MG63 (cell line): Measurements from ENCODE around the gene ERAL1. TPM values are rescaled to one million over a fixed set of nuclear protein-coding genes. Genes with fewer than 3 reads are reported as not detected.
"Not testable (repeated sequence)": the region's sequence is repeated elsewhere in the genome, so short reads cannot be mapped to it uniquely, and the experiment has no call there.

ENCODE experiments used
- DNase-seq: peaks from one replicate; pipeline ENCODE4 v3.0.0-alpha.2; 2020
- H3K27me3 ChIP-seq: fragments of 250-450 bp; sonication (Bioruptor Pico); 2 replicates; pipeline ENCODE4 v1.5.1; 2020; ENCODE audit warnings: mild to moderate bottlenecking, moderate library complexity
- H3K36me3 ChIP-seq: fragments of 250-450 bp; sonication (Bioruptor Pico); 2 replicates; pipeline ENCODE4 v1.5.1; 2020; ENCODE audit warnings: mild to moderate bottlenecking, moderate library complexity
- H3K4me3 ChIP-seq: fragments of 250-450 bp; sonication (Bioruptor Pico); 2 replicates; pipeline ENCODE4 v1.5.1; 2020; ENCODE audit warnings: mild to moderate bottlenecking, moderate library complexity
- H3K9me3 ChIP-seq: fragments of 250-450 bp; sonication (Bioruptor Pico); 2 replicates; pipeline ENCODE4 v1.5.1; 2020; ENCODE audit warnings: mild to moderate bottlenecking, moderate library complexity
- total RNA-seq: library from RNA; depleted of rRNA; stranded (reverse); fragments of >200 nt; shearing (Covaris generic); gene quantifications from 2 replicates; pipeline ENCODE4 v1.2.3, GENCODE V29; 2014; ENCODE audit warnings: low replicate concordance

Gene ERAL1
- total RNA-seq, 1 experiment from 2014 or later = 60.8 TPM

GRCh38 chr17:28864991-28865849 lies 10.4 kb downstream of the ERAL1 start:
- H3K27me3 ChIP-seq = no peaks in the 10 kb centered on the region
- no peak for DNase-seq
- H3K36me3 ChIP-seq = peaks cover 8% of the 10 kb centered on the region

GRCh38 chr17:28865946-28866752 lies 11.3 kb downstream of the ERAL1 start:
- Histone ChIP-seq H3K36me3 (peaks cover 2% of the 10 kb centered on the region; the same call in 1 of the 2 replicates), H3K4me3 (no peak overlapping the region), H3K9me3 (no peaks in the 10 kb centered on the region), H3K27me3 (no peaks in the 10 kb centered on the region)
- DNase-seq = no peak

More at GRCh38 chr17:28864991-28865849, 10.4 kb downstream of the ERAL1 start:
- H3K9me3 ChIP-seq = no peaks in the 10 kb centered on the region
- no peak overlapping the region for H3K4me3 ChIP-seq

DNA sequence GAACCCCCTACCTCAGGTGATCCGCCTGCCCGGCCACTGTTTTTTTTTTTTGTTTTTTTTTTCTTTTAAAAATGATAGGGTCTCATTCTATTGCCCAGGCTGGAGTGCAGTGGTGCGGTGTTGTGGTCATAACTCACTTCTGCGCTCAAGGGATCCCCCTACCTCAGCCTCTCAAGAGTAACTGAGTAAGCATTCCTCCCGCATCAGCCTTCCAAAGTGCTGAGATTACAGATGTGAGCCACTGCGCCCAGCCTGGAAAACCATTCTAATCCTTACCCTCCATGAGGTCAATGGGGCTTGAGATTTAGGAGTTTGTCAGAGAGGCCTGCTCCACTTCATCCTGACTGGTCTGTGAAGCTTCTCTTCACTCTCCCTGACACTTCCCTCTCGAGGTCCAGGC lies 12.5 kb downstream of the ERAL1 start:
- Histone ChIP-seq H3K9me3 (no peaks in the 10 kb centered on the region), H3K36me3 (no peaks in the 10 kb centered on the region), H3K27me3 (no peaks in the 10 kb centered on the region), H3K4me3 (no peak overlapping the region)
- DNase-seq = no peak

DNA sequence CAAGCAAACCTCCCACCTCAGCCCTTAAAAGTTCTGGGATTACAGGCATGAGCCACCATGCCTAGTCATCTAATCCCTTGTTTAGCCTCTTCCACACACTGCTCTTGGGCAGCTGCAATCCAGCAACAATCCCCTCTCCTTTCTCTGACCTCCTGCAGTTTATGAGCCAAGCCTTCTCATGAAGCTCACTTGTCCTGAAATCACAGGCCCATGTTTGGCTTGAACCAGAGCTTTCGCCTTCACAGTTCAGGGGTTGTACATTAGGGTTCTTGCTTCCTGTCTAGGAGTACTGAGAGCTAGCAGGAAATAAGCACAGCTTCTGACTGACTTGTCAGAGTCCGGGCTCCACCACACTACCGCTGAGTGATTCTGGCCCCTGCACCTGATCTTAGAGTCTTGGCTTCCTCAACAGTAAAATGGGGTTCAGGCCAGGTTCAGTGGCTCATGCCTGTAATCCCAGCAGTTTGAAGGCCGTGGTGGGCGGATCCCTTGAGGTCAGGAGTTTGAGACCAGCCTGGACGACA lies 16.3 kb downstream of the ERAL1 start:
- Histone ChIP-seq H3K4me3 (no peak overlapping the region), H3K27me3 (no peaks in the 10 kb centered on the region), H3K36me3 (no peaks in the 10 kb centered on the region), H3K9me3 (no peaks in the 10 kb centered on the region)
- DNase-seq = no peak

- H3K27me3 ChIP-seq = no peaks in the 10 kb centered on the region
- H3K9me3 ChIP-seq = no peaks in the 10 kb centered on the region
- peaks cover 5% of the 10 kb centered on the region; the same call in 1 of the 2 replicates for H3K36me3 ChIP-seq
- no peak for DNase-seq
- H3K4me3 ChIP-seq = no peak overlapping the region
Measured at GRCh38 chr17:28873839-28874238, 19.0 kb downstream of the ERAL1 start.

DNA sequence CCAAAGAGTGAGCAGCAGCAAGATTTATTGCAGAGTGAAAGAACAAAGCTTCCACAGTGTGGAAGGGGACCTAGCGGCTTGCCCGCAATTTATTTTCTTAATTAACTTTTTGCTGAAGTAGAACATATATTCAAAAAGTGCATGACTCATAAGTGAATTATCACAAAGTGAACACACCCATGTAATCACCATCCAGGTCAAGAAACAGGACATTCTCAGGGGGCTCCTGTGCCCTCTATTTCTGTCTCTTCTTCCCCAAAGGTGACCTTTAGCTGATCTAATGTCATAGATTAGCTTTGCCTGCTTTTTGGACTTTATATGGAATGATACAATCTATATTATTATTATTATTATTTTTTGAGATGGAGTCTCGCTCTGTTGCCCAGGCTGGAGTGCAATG lies 19.9 kb downstream of the ERAL1 start:
- no peaks in the 10 kb centered on the region for H3K27me3 ChIP-seq
- peaks cover 5% of the 10 kb centered on the region; the same call in 1 of the 2 replicates for H3K36me3 ChIP-seq
- H3K4me3 ChIP-seq = no peak overlapping the region
- no peaks in the 10 kb centered on the region for H3K9me3 ChIP-seq
- no peak for DNase-seq

DNA sequence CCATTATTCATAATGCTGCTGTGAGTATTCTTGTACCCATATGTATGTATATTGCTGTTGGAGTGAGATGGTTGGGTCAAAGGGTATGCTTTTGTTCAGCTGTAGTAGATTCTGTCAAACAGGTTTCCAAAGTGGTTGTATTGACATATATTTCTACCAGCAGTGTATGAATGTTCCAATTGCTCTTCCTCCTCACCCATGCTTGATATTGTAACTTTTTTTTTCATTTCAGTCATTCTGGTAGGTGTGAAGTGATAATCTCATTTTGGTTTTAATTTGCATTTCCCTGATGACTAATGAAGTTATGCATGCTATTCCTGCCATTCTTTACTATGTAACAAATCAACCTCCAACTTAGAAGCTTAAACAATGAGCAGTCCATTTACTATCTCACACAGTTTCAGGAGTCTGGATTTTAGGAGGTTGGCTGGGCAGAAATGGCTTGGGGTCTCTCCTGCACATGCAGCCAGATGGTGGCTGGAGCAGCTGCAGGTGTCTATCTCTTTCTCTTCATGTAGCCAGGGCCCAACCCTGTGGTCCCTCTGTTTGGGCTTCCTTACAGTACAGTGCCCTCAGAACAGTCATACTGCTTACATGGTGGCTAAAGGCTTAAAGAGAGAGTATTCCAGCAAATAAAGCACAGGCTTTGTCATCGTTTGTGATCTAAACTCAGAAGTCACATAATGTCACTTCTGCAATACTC lies 21.2 kb downstream of the ERAL1 start:
- no peaks in the 10 kb centered on the region for H3K9me3 ChIP-seq
- H3K4me3 ChIP-seq = no peak overlapping the region
- no peak for DNase-seq
- H3K36me3 ChIP-seq = peaks cover 16% of the 10 kb centered on the region
- no peaks in the 10 kb centered on the region for H3K27me3 ChIP-seq

- DNase-seq, H3K4me3 ChIP-seq, H3K9me3 ChIP-seq, H3K27me3 ChIP-seq: not testable (repeated sequence)
- peaks cover 26% of the 10 kb centered on the region for H3K36me3 ChIP-seq
Measured at GRCh38 chr17:28877150-28877711, 22.4 kb downstream of the ERAL1 start.

GRCh38 chr17:28878158-28878910 lies 23.5 kb downstream of the ERAL1 start:
- Histone ChIP-seq H3K36me3 (peaks cover 30% of the 10 kb centered on the region), H3K9me3 (no peaks in the 10 kb centered on the region), H3K27me3 (no peaks in the 10 kb centered on the region), H3K4me3 (no peak overlapping the region)
- DNase-seq = no peak

DNA sequence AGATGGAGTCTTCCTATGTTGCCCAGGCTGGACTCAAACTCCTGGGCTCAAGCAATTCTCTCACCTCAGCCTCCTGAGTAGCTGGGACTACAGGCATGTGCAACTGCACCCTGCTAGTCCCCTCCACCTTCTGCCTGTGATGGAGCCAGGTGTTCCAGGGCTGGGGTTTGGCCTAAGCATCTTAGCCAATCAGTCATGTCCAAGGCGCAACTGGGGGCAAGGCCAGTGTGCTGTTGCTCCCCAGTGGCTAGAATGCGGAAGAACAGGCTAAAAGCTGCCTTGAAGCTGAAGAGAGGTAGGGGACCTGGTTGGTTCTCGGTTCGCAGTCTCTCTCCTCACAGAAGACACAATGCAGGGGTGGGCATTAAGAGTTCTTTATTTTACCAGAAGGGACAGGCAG lies 24.2 kb downstream of the ERAL1 start:
- DNase-seq = peak; percentile 20

DNA sequence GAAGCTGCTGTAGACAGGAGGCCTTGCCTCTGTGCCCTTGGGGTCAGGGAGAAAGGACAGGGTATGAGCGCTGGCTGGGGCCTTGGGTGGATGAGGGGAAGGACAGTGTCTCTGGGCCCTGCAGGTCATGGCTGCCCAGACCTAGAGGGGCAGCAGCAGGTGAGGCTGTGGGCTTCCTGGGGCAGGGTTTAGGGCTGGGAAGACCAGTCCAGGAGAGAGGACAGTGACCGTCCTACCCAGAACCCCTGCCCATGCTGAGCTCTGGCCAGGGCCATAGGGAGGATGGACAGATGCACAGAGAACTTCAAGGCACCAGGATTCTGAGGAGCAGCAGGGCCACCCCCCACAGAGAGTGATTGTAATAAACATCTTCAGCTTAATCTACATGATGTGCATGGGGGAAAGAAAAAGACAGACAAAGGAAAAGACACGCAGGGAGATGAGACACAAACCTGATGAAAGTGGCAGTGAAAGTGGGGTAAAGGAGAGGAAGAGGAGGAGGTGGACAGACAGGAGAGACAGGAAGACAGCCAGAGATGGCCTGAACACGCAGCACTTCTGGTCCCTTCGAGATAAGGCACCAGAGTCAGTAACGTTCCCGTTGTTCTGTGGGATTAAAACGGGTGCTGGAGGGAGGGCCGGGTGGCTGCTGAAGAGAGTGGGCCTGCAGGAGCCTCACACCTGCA lies 25.2 kb downstream of the ERAL1 start:
- no peaks in the 10 kb centered on the region for H3K9me3 ChIP-seq
- DNase-seq = no peak
- H3K4me3 ChIP-seq = no peak overlapping the region
- H3K27me3 ChIP-seq = no peaks in the 10 kb centered on the region
- peaks cover 31% of the 10 kb centered on the region for H3K36me3 ChIP-seq

More for the DNA sequence above, 24.2 kb downstream of the ERAL1 start:
- no peak overlapping the region for H3K4me3 ChIP-seq
- no peaks in the 10 kb centered on the region for H3K9me3 ChIP-seq
- peaks cover 30% of the 10 kb centered on the region for H3K36me3 ChIP-seq
- H3K27me3 ChIP-seq = no peaks in the 10 kb centered on the region

DNA sequence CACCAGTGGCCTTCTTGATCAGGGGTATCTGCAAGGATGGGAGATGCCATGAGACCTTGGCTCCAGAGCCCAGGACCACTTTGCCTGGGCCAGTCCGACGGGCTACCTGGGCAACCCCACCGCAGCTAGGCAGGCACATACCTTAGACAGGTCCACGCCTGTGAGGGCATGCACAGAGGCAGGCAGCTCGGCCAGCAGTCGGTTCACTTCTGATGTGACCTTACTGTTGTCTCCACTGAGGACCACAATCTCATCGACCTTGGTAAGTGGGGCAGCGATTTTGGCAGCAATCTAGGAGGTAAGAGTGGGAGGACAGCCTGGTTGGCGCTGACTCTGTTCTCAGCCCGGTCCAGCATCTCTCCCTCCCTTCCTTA lies 25.7 kb downstream of the ERAL1 start:
- H3K36me3 ChIP-seq = peaks cover 33% of the 10 kb centered on the region
- H3K9me3 ChIP-seq = no peaks in the 10 kb centered on the region
- no peak overlapping the region for H3K4me3 ChIP-seq
- no peaks in the 10 kb centered on the region for H3K27me3 ChIP-seq
- no peak for DNase-seq

- DNase-seq = no peak
Measured at GRCh38 chr17:28881533-28882056, 26.8 kb downstream of the ERAL1 start.

DNA sequence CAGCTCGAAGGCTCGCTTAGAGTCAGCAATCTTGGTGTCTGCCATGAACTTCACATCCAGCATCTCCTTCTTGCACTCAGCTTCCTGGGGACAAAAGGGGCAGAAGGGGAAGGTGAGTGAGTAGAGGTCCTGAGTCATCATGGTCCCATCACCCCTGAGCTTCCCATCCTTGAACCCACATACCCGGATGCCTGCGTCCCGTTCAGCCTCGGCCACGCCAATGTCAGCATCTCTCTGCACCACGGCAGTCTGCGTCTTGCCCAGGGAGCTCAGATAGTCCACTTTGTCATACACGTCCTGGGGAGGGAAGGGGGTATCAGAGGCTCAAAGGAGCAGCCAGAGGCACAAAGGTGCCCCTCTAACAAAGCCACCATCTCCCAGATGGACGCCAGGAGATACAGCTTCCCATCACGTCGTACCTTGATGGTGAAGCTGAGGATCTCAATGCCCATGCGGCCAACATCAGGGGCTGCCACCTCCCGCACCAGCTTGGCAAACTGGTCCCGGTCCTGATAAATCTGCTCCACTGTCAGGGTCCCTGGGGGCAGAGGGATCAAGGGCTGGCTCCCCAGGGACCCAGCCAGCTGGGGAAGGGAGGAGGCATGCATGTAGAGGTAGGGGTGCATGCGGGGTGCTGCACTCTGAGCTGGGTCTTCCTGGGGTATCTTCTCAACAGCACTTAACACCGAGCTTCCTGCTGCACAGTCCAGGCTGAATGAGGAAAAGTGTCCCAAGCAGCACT lies 27.5 kb downstream of the ERAL1 start:
- no peak for DNase-seq
- Histone ChIP-seq H3K9me3 (no peaks in the 10 kb centered on the region), H3K27me3 (no peaks in the 10 kb centered on the region), H3K4me3 (no peak overlapping the region), H3K36me3 (peaks cover 33% of the 10 kb centered on the region)

More at GRCh38 chr17:28881533-28882056, 26.8 kb downstream of the ERAL1 start:
- no peaks in the 10 kb centered on the region for H3K27me3 ChIP-seq
- H3K9me3 ChIP-seq = no peaks in the 10 kb centered on the region
- peaks cover 33% of the 10 kb centered on the region for H3K36me3 ChIP-seq
- no peak overlapping the region for H3K4me3 ChIP-seq
